Astrocyte (in vitro differentiated cells and primary cell): ENCODE measurements around the gene BRINP1.

Source experiments
- EZH2 ChIP-seq: IDR thresholded peaks from 2 replicates; pipeline ENCODE4 v1.6.1; 2012; ENCODE audit warnings: mild to moderate bottlenecking, low read length, inconsistent platforms; ENCODE audit not compliant: insufficient read depth
- TF ChIP-seq, protein P1 (sequence below): IDR thresholded peaks from 2 replicates; pipeline ENCODE4 v1.5.1; 2011; ENCODE audit warnings: low read depth, mild to moderate bottlenecking, inconsistent platforms, low read length, moderate library complexity; ENCODE audit not compliant: insufficient read depth

DNA sequence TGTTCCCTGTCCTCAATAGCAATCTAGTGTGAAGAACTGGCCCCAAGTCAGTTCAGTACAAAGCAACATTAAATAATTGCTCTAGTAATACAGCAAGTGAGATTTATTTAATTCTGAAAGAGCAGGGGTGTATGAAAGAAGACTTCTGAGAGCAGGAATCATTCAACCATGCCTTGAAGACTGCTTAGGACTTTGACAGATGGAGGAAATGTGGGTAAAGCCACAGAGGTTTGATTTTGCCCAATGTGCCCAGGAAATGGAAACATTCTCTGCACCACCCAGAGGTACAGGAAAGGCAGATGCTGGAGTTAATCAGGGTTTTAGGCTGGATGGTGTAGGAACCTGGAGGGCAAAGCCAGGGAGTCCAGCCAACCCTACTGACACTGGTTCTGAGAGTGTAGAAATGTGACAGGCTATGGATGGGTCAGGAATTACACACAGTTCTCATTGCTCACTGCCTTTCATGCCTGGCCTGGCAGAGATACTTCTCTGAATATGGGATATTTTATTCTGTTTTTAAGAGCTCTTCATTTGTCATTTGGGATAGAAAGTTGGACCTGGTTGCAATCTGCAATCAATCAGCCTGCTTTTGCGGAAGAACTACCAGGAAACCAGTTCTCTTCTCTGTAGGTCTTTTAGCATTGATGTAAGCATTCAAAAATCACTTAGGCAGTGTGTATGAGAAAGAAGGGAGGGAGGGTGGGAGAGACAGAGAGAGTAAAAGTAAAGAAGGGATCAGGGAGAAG lies 88.3 kb downstream of the BRINP1 start:
- TF ChIP-seq, protein P1, sequence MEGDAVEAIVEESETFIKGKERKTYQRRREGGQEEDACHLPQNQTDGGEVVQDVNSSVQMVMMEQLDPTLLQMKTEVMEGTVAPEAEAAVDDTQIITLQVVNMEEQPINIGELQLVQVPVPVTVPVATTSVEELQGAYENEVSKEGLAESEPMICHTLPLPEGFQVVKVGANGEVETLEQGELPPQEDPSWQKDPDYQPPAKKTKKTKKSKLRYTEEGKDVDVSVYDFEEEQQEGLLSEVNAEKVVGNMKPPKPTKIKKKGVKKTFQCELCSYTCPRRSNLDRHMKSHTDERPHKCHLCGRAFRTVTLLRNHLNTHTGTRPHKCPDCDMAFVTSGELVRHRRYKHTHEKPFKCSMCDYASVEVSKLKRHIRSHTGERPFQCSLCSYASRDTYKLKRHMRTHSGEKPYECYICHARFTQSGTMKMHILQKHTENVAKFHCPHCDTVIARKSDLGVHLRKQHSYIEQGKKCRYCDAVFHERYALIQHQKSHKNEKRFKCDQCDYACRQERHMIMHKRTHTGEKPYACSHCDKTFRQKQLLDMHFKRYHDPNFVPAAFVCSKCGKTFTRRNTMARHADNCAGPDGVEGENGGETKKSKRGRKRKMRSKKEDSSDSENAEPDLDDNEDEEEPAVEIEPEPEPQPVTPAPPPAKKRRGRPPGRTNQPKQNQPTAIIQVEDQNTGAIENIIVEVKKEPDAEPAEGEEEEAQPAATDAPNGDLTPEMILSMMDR: no peak
- no peak for TF ChIP-seq EZH2
